Lower leg skin (tissue), 3 donors: ENCODE results near the gene CHMP1A.

ENCODE experiments used
- POLR2A ChIP-seq, 2 donors: fragments of 450-650 bp; IDR thresholded peaks; one replicate each; pipeline ENCODE4 v1.6.1; 2016 to 2017; ENCODE audit warnings: antibody characterized with exemption in 2 of 2, mild to moderate bottlenecking in 1 of 2, moderate library complexity in 1 of 2
- TF ChIP-seq, protein P1 (sequence below), 3 donors: fragments of 450-650 bp; IDR thresholded peaks; one replicate each; pipeline ENCODE4 v1.5.1; 2016; ENCODE audit warnings: antibody characterized with exemption in 3 of 3, mild to moderate bottlenecking in 3 of 3, moderate library complexity in 2 of 3

DNA sequence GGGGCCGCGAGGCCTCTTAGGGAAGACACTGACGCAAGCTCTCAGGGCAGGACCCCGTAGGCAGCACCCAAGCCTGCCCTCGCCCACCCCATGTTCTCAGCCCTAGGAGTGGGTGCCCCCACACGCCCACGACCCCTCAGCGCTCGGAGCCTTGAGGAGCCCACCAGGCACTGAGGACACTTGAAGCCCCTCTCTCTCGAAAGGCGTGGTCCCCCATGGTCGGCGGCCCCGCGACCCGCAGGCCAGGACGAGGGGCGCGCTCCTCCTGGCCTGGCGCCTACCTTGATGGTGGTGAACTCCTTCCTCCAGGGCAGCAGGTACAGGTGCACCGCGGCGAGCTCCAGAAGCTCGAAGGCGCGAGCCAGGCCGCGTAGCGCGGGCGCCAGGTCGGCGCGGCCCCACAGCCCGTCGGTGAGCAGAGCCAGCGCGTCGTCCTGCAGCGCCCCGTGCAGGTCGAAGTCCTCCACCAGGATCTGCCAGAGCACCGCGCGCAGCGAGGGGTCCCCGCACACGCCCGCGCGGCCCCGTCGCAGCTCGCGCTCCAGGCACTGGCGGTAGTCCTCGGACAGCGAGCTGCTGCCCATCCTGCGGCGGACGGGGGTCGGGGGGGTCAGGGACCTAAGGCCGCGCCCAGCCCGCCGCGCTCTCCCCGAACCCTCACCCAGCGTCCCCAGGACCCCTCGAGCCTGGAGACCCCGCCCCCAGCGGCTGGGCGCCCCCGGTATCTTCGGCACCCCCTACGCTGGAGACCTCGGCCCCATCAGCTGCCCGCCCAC is 43.3 kb upstream of the CHMP1A start:
- TF ChIP-seq, protein P1, sequence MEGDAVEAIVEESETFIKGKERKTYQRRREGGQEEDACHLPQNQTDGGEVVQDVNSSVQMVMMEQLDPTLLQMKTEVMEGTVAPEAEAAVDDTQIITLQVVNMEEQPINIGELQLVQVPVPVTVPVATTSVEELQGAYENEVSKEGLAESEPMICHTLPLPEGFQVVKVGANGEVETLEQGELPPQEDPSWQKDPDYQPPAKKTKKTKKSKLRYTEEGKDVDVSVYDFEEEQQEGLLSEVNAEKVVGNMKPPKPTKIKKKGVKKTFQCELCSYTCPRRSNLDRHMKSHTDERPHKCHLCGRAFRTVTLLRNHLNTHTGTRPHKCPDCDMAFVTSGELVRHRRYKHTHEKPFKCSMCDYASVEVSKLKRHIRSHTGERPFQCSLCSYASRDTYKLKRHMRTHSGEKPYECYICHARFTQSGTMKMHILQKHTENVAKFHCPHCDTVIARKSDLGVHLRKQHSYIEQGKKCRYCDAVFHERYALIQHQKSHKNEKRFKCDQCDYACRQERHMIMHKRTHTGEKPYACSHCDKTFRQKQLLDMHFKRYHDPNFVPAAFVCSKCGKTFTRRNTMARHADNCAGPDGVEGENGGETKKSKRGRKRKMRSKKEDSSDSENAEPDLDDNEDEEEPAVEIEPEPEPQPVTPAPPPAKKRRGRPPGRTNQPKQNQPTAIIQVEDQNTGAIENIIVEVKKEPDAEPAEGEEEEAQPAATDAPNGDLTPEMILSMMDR (IDR thresholded peaks at IDR 0.05) = no peak
- no peak for TF ChIP-seq POLR2A (IDR thresholded peaks at IDR 0.05)
